Glutamatergic neuron (in vitro differentiated cells): ENCODE measurements around the gene DCAF16. TPM values are rescaled to one million over a fixed set of nuclear protein-coding genes. Genes with fewer than 3 reads are reported as not detected.

Experiments used
- DNase-seq: peaks from one replicate; pipeline ENCODE4 v3.0.0; 2022
- H3K27ac Mint-ChIP-seq: one replicate; pipeline ENCODE4 v1.8.0; 2020; ENCODE audit warnings: mild to moderate bottlenecking, mixed read lengths, inconsistent platforms; ENCODE audit not compliant: unreplicated experiment
- H3K27me3 Mint-ChIP-seq: one replicate; pipeline ENCODE4 v1.8.0; 2020; ENCODE audit warnings: mild to moderate bottlenecking, moderate library complexity, mixed read lengths, inconsistent platforms; ENCODE audit not compliant: unreplicated experiment
- H3K36me3 Mint-ChIP-seq: one replicate; pipeline ENCODE4 v1.8.0; 2020; ENCODE audit warnings: mild to moderate bottlenecking, mixed read lengths, inconsistent platforms; ENCODE audit not compliant: unreplicated experiment
- H3K4me1 Mint-ChIP-seq: one replicate; pipeline ENCODE4 v1.8.0; 2020; ENCODE audit warnings: mild to moderate bottlenecking, low read depth, mixed read lengths, inconsistent platforms; ENCODE audit not compliant: unreplicated experiment
- H3K4me3 Mint-ChIP-seq: one replicate; pipeline ENCODE4 v1.8.0; 2020; ENCODE audit warnings: mild to moderate bottlenecking, mixed read lengths, inconsistent platforms; ENCODE audit not compliant: unreplicated experiment
- H3K9me3 Mint-ChIP-seq: one replicate; pipeline ENCODE4 v1.8.0; 2020; ENCODE audit warnings: mild to moderate bottlenecking, moderate library complexity, mixed read lengths, inconsistent platforms; ENCODE audit not compliant: unreplicated experiment
- CTCF ChIP-seq: fragments of 200-600 bp; sonication (generic); IDR thresholded peaks from one replicate; pipeline ENCODE4 v1.5.0; 2021; ENCODE audit not compliant: partially characterized antibody, unreplicated experiment
- total RNA-seq: library from RNA; stranded (reverse); fragmentation: NEBNext Ultra II Directional; extraction: Animal tissue kit (Norgen Biotek cat#: 25700); gene quantifications from one replicate; pipeline ENCODE4 v1.2.1, GENCODE V29; 2021; ENCODE audit not compliant: unreplicated experiment

DCAF16 gene
- total RNA-seq, 1 donor from 2014 or later = 39.5 TPM

- no peak for TF ChIP-seq CTCF
- H3K36me3 Mint-ChIP-seq = no peaks in the 10 kb centered on the region
- peaks cover 6% of the 10 kb centered on the region for H3K27me3 Mint-ChIP-seq
- peaks cover 5% of the 10 kb centered on the region for H3K9me3 Mint-ChIP-seq
- peaks cover 15% of the 10 kb centered on the region for H3K4me1 Mint-ChIP-seq
- H3K4me3 Mint-ChIP-seq = no peak overlapping the region
- no peak overlapping the region for H3K27ac Mint-ChIP-seq
- DNase-seq = no peak
Measured at GRCh38 chr4:17805580-17806155, 4.9 kb downstream of the DCAF16 start.

GRCh38 chr4:17797808-17798207 lies 12.7 kb downstream of the DCAF16 start:
- no peak for DNase-seq
- Mint-ChIP-seq H3K9me3 (peaks cover 2% of the 10 kb centered on the region), H3K36me3 (no peaks in the 10 kb centered on the region), H3K4me1 (no peaks in the 10 kb centered on the region), H3K27me3 (no peaks in the 10 kb centered on the region), H3K27ac (no peak overlapping the region), H3K4me3 (no peak overlapping the region)
- no peak for TF ChIP-seq CTCF

GRCh38 chr4:17794730-17795129 lies 15.8 kb downstream of the DCAF16 start:
- TF ChIP-seq CTCF = no peak
- H3K4me1 Mint-ChIP-seq = no peaks in the 10 kb centered on the region
- no peak overlapping the region for H3K4me3 Mint-ChIP-seq
- no peak for DNase-seq
- H3K36me3 Mint-ChIP-seq = no peaks in the 10 kb centered on the region
- H3K9me3 Mint-ChIP-seq = no peaks in the 10 kb centered on the region
- no peak overlapping the region for H3K27ac Mint-ChIP-seq
- H3K27me3 Mint-ChIP-seq = no peaks in the 10 kb centered on the region

- TF ChIP-seq CTCF = no peak
- H3K4me3 Mint-ChIP-seq = no peak overlapping the region
- H3K36me3 Mint-ChIP-seq = no peaks in the 10 kb centered on the region
- H3K27ac Mint-ChIP-seq = no peak overlapping the region
- no peaks in the 10 kb centered on the region for H3K9me3 Mint-ChIP-seq
- H3K4me1 Mint-ChIP-seq = no peaks in the 10 kb centered on the region
- H3K27me3 Mint-ChIP-seq = no peaks in the 10 kb centered on the region
- no peak for DNase-seq
Measured at GRCh38 chr4:17788956-17789355, 21.6 kb downstream of the DCAF16 start.

- Mint-ChIP-seq H3K4me3 (no peak overlapping the region), H3K9me3 (no peaks in the 10 kb centered on the region), H3K27ac (no peak overlapping the region), H3K4me1 (no peaks in the 10 kb centered on the region), H3K36me3 (no peaks in the 10 kb centered on the region), H3K27me3 (peaks cover 1% of the 10 kb centered on the region)
- TF ChIP-seq CTCF = no peak
- no peak for DNase-seq
Measured at GRCh38 chr4:17787315-17787714, 23.2 kb downstream of the DCAF16 start.
